ENCODE measurements around the gene CETP.

The CETP gene

GRCh38 chr16:57024894-57025680 lies 63.3 kb downstream of the CETP start:
- Histone ChIP-seq H3K4me3 (ENCODE audit: low read depth, low read length) (no peak overlapping the region), H3K36me3 (ENCODE audit: insufficient read depth, low read length) (peaks cover 31% of the 10 kb centered on the region), H3K4me1 (ENCODE audit: control insufficient read depth, insufficient read depth, low read length, unreplicated experiment) (no peaks in the 10 kb centered on the region), H3K27me3 (ENCODE audit: insufficient read depth, low read length) (no peaks in the 10 kb centered on the region), H3K27ac (ENCODE audit: low read depth, low read length) (no peak overlapping the region), H2AFZ (ENCODE audit: low read length, unreplicated experiment) (no peak overlapping the region), H3K79me2 (ENCODE audit: control insufficient read depth, insufficient read depth, low read length, unreplicated experiment) (no peaks in the 10 kb centered on the region)

GRCh38 chr16:57025941-57026777 lies 64.4 kb downstream of the CETP start:
- no peak overlapping the region for H2AFZ ChIP-seq (ENCODE audit: low read length, unreplicated experiment)
- no peaks in the 10 kb centered on the region for H3K4me1 ChIP-seq (ENCODE audit: control insufficient read depth, insufficient read depth, low read length, unreplicated experiment)
- H3K27me3 ChIP-seq (ENCODE audit: insufficient read depth, low read length) = no peaks in the 10 kb centered on the region
- no peak overlapping the region for H3K4me3 ChIP-seq (ENCODE audit: low read depth, low read length)
- peaks cover 23% of the 10 kb centered on the region; the same call in 1 of the 2 replicates for H3K36me3 ChIP-seq (ENCODE audit: insufficient read depth, low read length)
- H3K27ac ChIP-seq (ENCODE audit: low read depth, low read length) = no peak overlapping the region
- no peaks in the 10 kb centered on the region for H3K79me2 ChIP-seq (ENCODE audit: control insufficient read depth, insufficient read depth, low read length, unreplicated experiment)

GRCh38 chr16:57026778-57027062 lies 65.0 kb downstream of the CETP start:
- H3K27me3 ChIP-seq (ENCODE audit: insufficient read depth, low read length) = no peaks in the 10 kb centered on the region
- H3K4me3 ChIP-seq (ENCODE audit: low read depth, low read length) = no peak overlapping the region
- H2AFZ ChIP-seq (ENCODE audit: low read length, unreplicated experiment) = no peak overlapping the region
- no peaks in the 10 kb centered on the region for H3K4me1 ChIP-seq (ENCODE audit: control insufficient read depth, insufficient read depth, low read length, unreplicated experiment)
- no peaks in the 10 kb centered on the region for H3K79me2 ChIP-seq (ENCODE audit: control insufficient read depth, insufficient read depth, low read length, unreplicated experiment)
- no peak overlapping the region for H3K27ac ChIP-seq (ENCODE audit: low read depth, low read length)
- H3K36me3 ChIP-seq (ENCODE audit: insufficient read depth, low read length) = peaks cover 23% of the 10 kb centered on the region; the same call in 1 of the 2 replicates

GRCh38 chr16:57027067-57027466 lies 65.3 kb downstream of the CETP start:
- H3K4me3 ChIP-seq (ENCODE audit: low read depth, low read length) = no peak overlapping the region
- H3K4me1 ChIP-seq (ENCODE audit: control insufficient read depth, insufficient read depth, low read length, unreplicated experiment) = no peaks in the 10 kb centered on the region
- H3K27me3 ChIP-seq (ENCODE audit: insufficient read depth, low read length) = no peaks in the 10 kb centered on the region
- H2AFZ ChIP-seq (ENCODE audit: low read length, unreplicated experiment) = no peak overlapping the region
- no peaks in the 10 kb centered on the region for H3K79me2 ChIP-seq (ENCODE audit: control insufficient read depth, insufficient read depth, low read length, unreplicated experiment)
- no peak overlapping the region for H3K27ac ChIP-seq (ENCODE audit: low read depth, low read length)
- H3K36me3 ChIP-seq (ENCODE audit: insufficient read depth, low read length) = peaks cover 23% of the 10 kb centered on the region; the same call in 1 of the 2 replicates

GRCh38 chr16:57028086-57028485 lies 66.3 kb downstream of the CETP start:
- H3K4me3 ChIP-seq (ENCODE audit: low read depth, low read length) = no peak overlapping the region
- H3K79me2 ChIP-seq (ENCODE audit: control insufficient read depth, insufficient read depth, low read length, unreplicated experiment) = no peaks in the 10 kb centered on the region
- H2AFZ ChIP-seq (ENCODE audit: low read length, unreplicated experiment) = no peak overlapping the region
- no peak overlapping the region for H3K27ac ChIP-seq (ENCODE audit: low read depth, low read length)
- peaks cover 15% of the 10 kb centered on the region; the same call in 1 of the 2 replicates for H3K36me3 ChIP-seq (ENCODE audit: insufficient read depth, low read length)
- H3K4me1 ChIP-seq (ENCODE audit: control insufficient read depth, insufficient read depth, low read length, unreplicated experiment) = no peaks in the 10 kb centered on the region
- no peaks in the 10 kb centered on the region for H3K27me3 ChIP-seq (ENCODE audit: insufficient read depth, low read length)

- peaks cover 12% of the 10 kb centered on the region; the same call in 1 of the 2 replicates for H3K36me3 ChIP-seq (ENCODE audit: insufficient read depth, low read length)
- H3K27ac ChIP-seq (ENCODE audit: low read depth, low read length) = no peak overlapping the region
- no peak overlapping the region for H3K4me3 ChIP-seq (ENCODE audit: low read depth, low read length)
- H3K27me3 ChIP-seq (ENCODE audit: insufficient read depth, low read length) = no peaks in the 10 kb centered on the region
- no peaks in the 10 kb centered on the region for H3K79me2 ChIP-seq (ENCODE audit: control insufficient read depth, insufficient read depth, low read length, unreplicated experiment)
- no peaks in the 10 kb centered on the region for H3K4me1 ChIP-seq (ENCODE audit: control insufficient read depth, insufficient read depth, low read length, unreplicated experiment)
- no peak overlapping the region for H2AFZ ChIP-seq (ENCODE audit: low read length, unreplicated experiment)
Observed at GRCh38 chr16:57029161-57030160, 67.7 kb downstream of the CETP start.

GRCh38 chr16:57030346-57030902 lies 68.7 kb downstream of the CETP start:
- Histone ChIP-seq H3K4me1 (ENCODE audit: control insufficient read depth, insufficient read depth, low read length, unreplicated experiment) (no peaks in the 10 kb centered on the region), H3K36me3 (ENCODE audit: insufficient read depth, low read length) (peaks cover 12% of the 10 kb centered on the region; the same call in 1 of the 2 replicates), H3K79me2 (ENCODE audit: control insufficient read depth, insufficient read depth, low read length, unreplicated experiment) (no peaks in the 10 kb centered on the region), H3K4me3 (ENCODE audit: low read depth, low read length) (no peak overlapping the region), H3K27me3 (ENCODE audit: insufficient read depth, low read length) (no peaks in the 10 kb centered on the region), H2AFZ (ENCODE audit: low read length, unreplicated experiment) (no peak overlapping the region), H3K27ac (ENCODE audit: low read depth, low read length) (no peak overlapping the region)

- H3K36me3 ChIP-seq (ENCODE audit: insufficient read depth, low read length) = peaks cover 7% of the 10 kb centered on the region; the same call in 1 of the 2 replicates
- no peak overlapping the region for H2AFZ ChIP-seq (ENCODE audit: low read length, unreplicated experiment)
Observed at GRCh38 chr16:57031156-57031555, 69.4 kb downstream of the CETP start.

GRCh38 chr16:57032346-57032745 lies 70.6 kb downstream of the CETP start:
- peaks cover 9% of the 10 kb centered on the region for H3K4me1 ChIP-seq (ENCODE audit: control insufficient read depth, insufficient read depth, low read length, unreplicated experiment)
- H3K79me2 ChIP-seq (ENCODE audit: control insufficient read depth, insufficient read depth, low read length, unreplicated experiment) = no peaks in the 10 kb centered on the region
- H3K36me3 ChIP-seq (ENCODE audit: insufficient read depth, low read length) = peaks cover 6% of the 10 kb centered on the region; the same call in 1 of the 2 replicates

More at GRCh38 chr16:57031156-57031555, 69.4 kb downstream of the CETP start:
- Histone ChIP-seq H3K27ac (ENCODE audit: low read depth, low read length) (no peak overlapping the region), H3K27me3 (ENCODE audit: insufficient read depth, low read length) (no peaks in the 10 kb centered on the region), H3K4me3 (ENCODE audit: low read depth, low read length) (no peak overlapping the region), H3K4me1 (ENCODE audit: control insufficient read depth, insufficient read depth, low read length, unreplicated experiment) (no peaks in the 10 kb centered on the region), H3K79me2 (ENCODE audit: control insufficient read depth, insufficient read depth, low read length, unreplicated experiment) (no peaks in the 10 kb centered on the region)

GRCh38 chr16:57032931-57033330 lies 71.2 kb downstream of the CETP start:
- Histone ChIP-seq H2AFZ (ENCODE audit: low read length, unreplicated experiment) (no peak overlapping the region), H3K4me3 (ENCODE audit: low read depth, low read length) (no peak overlapping the region), H3K4me1 (ENCODE audit: control insufficient read depth, insufficient read depth, low read length, unreplicated experiment) (peaks cover 15% of the 10 kb centered on the region), H3K27ac (ENCODE audit: low read depth, low read length) (no peak overlapping the region), H3K79me2 (ENCODE audit: control insufficient read depth, insufficient read depth, low read length, unreplicated experiment) (no peaks in the 10 kb centered on the region), H3K27me3 (ENCODE audit: insufficient read depth, low read length) (no peaks in the 10 kb centered on the region), H3K36me3 (ENCODE audit: insufficient read depth, low read length) (peaks cover 11% of the 10 kb centered on the region; the same call in 1 of the 2 replicates)

More at GRCh38 chr16:57032346-57032745, 70.6 kb downstream of the CETP start:
- Histone ChIP-seq H3K4me3 (ENCODE audit: low read depth, low read length) (no peak overlapping the region), H3K27ac (ENCODE audit: low read depth, low read length) (no peak overlapping the region), H3K27me3 (ENCODE audit: insufficient read depth, low read length) (no peaks in the 10 kb centered on the region), H2AFZ (ENCODE audit: low read length, unreplicated experiment) (no peak overlapping the region)
